HG02852 (cell line): ENCODE data around the gene MCEE.
"Not testable (repeated sequence)": the region's sequence is repeated elsewhere in the genome, so short reads cannot be mapped to it uniquely, and the experiment has no call there.

Experiments
- ATAC-seq: cut with Tn5 transposase; IDR thresholded peaks from one replicate; pipeline ENCODE4 v1.9.1; 2021; ENCODE audit warnings: mild to moderate bottlenecking, moderate library complexity; ENCODE audit not compliant: unreplicated experiment

MCEE gene

GRCh38 chr2:71129114-71129901 is 721 bp downstream of the MCEE start:
- ATAC-seq: no peak

DNA sequence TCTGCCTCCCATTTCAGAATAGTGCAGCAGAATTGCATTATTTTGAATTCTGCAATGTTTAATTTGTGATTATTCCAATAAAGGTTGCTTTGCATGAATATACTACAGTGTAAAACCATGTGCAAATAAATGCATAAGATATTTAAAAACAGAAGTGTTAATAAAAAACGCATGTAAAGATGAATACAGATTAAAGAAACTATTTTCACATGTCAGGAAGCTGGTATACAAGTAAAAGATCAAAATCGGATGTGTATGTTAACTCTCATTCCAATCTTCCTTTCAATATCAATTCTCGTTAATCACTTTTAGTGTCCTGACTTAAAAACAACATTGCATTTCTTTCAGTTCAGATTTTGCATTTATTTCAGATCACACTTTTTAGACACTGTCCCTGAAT is 3.1 kb downstream of the MCEE start:
- ATAC-seq: no peak

- ATAC-seq: no peak
These were observed 4.3 kb downstream of the MCEE start for GRCh38 chr2:71125506-71126294.

GRCh38 chr2:71122387-71123298 is 7.4 kb downstream of the MCEE start:
- ATAC-seq: no peak

DNA sequence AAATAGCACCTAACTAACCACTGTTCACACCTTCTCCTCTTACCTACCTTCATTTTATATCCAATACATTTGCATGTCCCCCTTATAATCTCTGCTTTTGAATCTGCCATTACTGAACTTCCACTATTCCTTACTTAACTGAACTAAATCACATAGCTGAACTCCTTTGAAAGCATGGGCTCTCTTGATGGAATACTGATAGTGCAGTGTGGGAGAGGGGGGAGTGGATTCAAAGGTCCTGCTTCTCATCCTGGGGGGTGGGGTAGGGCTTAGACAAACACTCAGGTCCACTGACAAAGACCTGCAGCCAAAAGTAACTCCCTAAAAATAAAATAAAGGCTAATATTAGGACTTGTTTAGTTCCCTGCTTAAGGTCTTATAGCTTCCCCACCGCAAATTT is 8.6 kb downstream of the MCEE start:
- ATAC-seq: no peak

GRCh38 chr2:71120195-71120594 is 9.8 kb downstream of the MCEE start:
- no peak for ATAC-seq

GRCh38 chr2:71117063-71117462 is 13.0 kb downstream of the MCEE start:
- ATAC-seq: no peak

GRCh38 chr2:71113843-71114242 is 16.2 kb downstream of the MCEE start:
- no peak for ATAC-seq

DNA sequence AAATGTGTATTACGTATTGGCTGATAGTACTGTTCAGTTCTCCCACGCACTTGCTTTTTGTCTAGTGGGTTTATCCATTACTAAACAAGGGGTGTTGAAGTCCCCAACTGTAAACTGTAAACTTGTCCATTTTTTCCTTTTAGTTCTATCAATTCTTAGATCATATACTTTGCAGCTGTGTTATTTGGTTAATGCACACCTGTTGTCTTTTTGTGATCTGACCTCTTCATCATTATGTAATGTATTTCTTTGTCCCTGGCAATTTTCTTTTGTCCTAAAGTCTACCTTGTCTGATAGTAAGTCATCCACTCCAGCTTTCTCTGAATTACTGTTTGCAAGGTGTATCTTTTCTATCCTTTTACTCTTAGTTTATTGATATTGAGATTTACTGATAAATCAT is 21.9 kb downstream of the MCEE start:
- no peak for ATAC-seq

- ATAC-seq: not testable (repeated sequence)
These were observed 23.6 kb downstream of the MCEE start for GRCh38 chr2:71106463-71106862.

GRCh38 chr2:71103809-71104208 is 26.2 kb downstream of the MCEE start:
- ATAC-seq: no peak

GRCh38 chr2:71102981-71103681 is 26.9 kb downstream of the MCEE start:
- ATAC-seq: no peak

DNA sequence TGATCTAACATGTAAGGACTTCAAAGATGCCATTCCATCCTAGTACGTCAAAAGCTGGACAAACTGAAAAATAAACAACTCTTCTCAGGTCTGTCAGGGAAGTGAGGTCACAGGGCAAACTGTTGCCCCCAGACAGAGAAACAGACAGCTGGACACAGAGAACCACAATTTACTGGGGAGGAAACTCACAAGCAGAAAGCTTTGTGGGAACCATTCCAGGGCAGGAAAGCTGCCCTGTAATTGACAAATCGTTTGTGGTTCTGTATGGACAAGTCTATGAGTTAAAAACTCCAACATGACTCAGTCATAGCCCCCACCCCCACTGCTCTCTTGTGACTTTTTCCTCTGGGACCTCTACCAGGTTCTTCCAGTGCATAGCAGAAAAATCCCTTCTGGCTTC is 28.4 kb downstream of the MCEE start:
- ATAC-seq: no peak

GRCh38 chr2:71100195-71100964 is 29.6 kb downstream of the MCEE start:
- no peak for ATAC-seq

DNA sequence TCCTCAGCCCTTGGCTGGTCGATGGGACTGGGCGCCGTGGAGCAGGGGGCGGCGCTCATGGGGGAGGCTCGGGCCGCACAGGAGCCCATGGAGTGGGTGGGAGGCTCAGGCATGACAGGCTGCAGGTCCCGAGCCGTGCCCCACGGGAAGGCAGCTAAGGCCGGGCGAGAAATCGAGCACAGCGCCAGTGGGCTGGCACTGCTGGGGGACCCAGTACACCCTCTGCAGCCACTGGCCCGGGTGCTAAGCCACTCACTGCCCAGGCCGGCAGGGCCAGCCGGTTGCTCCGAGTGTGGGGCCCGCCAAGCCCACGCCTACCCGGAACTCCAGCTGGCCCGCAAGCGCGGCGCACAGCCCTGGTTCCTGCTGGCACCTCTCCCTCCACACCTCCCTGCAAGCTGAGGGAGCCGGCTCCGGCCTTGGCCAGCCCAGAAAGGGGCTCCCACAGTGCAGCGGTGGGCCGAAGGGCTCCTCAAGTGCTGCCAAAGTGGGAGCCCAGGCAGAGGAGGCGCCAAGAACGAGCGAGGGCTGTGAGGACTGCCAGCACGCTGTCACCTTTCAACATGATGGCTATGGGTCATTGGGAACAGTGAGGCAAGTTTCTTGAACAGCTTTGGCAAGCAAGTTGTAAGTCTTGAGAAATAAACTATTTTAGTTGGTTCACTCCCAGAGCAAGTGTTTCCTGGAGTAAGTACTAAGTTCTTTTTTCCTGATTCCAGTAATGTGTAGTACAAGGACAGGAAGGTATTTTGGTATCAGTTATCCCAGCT is 37.4 kb downstream of the MCEE start:
- ATAC-seq: not testable (repeated sequence)

- ATAC-seq: not testable (repeated sequence)
These were observed 38.2 kb downstream of the MCEE start for GRCh38 chr2:71091808-71092207.

DNA sequence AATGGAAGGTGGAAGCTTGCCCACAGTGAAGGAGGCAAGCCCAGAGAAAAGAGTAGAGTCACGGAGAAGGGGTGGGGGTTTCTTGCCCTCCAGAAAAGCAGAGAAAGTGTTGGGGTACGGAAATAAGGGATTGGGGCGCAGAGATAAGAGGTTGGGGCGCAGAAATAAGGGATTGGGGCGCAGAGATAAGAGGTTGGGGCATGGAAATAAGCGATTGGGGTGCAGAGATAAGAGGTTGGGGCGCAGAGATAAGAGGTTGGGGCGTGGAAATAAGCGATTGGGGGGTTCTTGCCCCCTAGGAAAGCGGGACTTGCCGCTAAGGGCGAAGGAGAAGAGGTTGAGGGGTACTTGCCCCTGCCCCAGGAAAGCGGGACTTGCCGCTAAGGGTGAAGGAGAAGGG is 40.6 kb downstream of the MCEE start:
- not testable (repeated sequence) for ATAC-seq

GRCh38 chr2:71085325-71086003 is 44.6 kb downstream of the MCEE start:
- ATAC-seq: not testable (repeated sequence)
